NCI-H526 (cell line): ENCODE measurements around the gene SNAPC1.

Experiments used
- DNase-seq, 2 experiments: peaks; one replicate each; lab custom pipeline; 2025; lab: John Stamatoyannopoulos, UW

Gene SNAPC1

DNA sequence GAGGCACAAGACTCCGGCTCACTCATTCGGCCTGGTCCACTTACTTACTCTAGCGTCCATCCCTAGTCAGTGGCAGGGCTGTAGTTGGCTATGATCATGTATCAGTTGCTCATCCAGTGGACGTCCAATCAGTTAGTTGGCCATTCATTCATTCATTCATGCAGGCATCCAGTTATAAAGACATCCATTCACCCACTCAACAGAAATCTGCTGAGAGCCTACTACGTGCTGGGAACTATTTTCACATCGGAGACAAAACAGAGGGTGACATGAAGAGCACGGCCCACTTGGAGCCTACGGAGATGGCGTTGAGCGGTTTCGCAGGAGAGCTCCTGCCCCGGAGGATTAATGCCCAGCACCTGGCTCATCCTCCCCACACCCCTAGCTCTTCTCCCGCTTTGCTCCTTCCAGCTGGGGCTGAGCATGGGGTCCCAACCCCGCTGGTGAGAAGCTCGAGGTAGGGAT, 49.7 kb downstream of the SNAPC1 start:
- no peak for DNase-seq

DNA sequence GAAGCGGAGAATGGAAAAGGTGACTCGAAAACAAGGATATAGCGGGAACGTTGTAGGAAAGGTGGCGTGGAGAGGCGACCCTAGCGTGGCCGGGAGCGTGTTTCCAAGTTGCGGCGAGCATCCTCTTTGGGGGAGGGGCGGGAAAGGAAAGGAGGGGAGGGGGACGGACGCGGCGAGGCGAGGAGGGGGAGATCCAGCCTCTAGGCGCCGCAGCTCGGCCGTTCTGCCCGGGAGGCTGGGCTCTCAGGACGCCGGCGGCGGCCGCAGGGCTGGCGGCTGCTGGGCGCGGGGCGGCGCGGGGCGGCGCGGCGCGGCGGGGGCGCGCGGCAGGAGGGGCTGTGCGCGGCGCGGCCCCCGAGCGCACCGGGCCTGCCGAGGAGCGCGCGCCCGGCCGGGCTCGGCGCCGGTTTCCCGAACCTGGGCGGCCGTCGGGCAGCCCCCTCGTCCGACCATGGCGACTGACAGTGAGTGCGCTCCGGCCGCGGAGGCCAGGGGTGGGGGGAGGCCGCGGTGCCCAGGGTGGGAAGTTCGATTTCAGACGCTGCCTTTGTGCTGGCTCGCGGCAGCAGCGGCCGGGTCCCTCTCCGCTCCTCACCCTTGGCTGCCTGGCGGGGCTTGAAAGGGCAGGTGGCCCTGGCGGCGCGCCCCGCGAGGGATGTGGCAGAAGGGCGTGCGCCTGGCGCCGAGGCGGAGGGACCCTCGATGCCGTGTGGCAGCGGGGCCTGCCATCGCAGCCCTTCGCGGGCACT, 50.3 kb downstream of the SNAPC1 start, which contains the start of gene SYT16:
Gene SYT16 (plus strand): TSS at position 357 of the 749 bp plus-strand sequence.
- DNase-seq: peak in 1 of 2 experiments; percentile 70

DNA sequence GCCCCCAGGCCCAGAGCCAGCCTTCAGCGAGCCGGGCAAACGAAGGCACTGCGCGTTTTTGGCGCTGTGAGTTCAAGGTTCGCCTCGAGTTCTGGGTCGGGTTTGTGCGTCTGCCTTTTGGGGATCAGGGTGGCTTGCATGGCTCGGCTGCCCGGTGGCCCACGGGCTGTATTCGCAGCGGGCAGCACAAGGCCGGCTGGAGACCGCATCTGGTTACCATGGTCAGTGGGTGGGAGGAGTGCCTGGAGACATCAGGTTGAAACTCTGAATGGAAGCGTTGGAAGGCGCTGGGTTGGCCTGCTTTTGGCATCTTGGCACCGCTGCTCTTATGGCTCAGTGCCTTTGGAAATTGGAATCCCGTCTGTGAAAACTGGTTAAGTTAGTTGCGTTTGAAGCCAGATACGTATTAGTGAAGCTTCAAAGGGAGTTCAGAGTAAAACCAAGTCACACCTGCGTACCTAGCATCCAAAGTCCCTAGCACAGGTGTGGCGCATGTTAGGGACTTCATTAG, 50.9 kb downstream of the SNAPC1 start:
- peak in 1 of 2 experiments; percentile 8 for DNase-seq

DNA sequence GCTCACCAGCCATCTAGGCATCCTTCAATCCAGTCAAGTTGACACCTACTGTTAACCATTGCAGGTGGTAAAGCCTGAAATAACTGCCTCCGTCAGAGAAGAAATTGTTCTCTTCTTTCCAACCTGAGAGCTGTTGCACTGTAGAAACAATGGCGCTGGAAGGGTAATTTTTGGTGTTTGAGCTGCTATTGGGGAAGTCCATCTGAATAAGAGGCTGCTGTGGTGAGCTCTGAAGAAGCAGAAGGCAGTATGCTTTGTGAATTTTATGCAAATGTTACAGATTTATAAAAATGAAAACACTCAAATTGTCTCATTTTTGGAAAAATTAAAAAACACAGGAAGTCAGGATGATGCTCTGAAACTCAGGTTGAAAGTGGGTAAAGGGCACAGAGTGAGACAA, 60.2 kb downstream of the SNAPC1 start:
- no peak for DNase-seq

DNA sequence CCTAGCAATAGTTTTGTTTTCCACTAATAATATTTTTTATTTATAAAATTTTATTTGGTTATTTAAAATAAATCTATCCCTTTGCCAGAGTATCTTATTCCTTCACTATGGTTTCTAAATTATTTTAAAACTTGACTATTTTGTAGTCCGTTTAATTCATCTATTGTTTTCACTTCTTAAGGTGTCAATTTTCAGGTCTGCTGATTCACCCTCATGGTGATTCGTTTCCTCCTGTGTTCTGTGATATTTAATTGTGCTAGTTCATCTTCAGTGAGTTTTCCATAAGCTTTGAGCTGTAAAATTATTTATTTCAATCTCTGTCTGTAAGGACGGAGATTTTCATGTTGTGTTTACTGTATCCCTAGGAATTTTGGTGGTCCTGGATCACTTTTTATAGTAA, 70.6 kb downstream of the SNAPC1 start:
- DNase-seq: no peak

DNA sequence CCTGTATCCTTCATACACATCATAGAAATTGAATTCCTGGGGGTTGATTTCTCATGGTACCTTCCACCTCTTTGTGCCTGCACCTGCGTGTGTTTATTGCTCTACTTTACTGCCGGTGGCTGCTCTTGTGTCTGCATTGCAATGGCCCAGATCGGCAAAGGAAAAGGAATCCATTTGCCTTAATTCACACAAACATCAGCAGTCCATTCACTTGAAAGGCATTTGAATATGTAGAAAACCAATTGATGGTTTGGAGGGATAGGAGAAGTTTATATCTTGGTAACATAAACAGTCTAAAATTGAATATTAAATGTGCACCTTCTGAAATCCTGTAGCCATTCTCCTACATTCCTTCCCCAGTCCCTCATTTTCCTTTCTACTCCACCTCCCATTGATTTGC, 74.0 kb downstream of the SNAPC1 start:
- peak in 1 of 2 experiments; percentile 27 for DNase-seq

DNA sequence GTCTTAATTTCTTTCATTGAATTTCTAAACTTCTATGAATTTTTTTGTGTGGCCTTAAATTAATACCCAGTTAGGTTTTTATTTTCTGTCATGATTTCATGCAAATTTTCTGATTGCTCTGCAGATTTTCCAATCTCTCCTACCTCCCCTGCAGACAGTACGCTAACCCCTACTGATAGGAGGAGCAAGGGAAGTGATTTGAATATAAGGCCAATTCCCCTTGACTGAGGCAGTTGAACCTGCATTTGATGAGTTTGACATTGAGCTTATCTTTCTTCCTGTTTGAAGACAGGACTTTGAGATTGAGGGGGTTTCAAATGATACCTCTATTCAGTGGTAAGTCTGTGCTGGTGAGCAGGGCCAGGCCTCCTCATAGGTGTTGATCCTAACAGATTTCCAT, 74.6 kb downstream of the SNAPC1 start:
- peak in 1 of 2 experiments; percentile 16 for DNase-seq

DNA sequence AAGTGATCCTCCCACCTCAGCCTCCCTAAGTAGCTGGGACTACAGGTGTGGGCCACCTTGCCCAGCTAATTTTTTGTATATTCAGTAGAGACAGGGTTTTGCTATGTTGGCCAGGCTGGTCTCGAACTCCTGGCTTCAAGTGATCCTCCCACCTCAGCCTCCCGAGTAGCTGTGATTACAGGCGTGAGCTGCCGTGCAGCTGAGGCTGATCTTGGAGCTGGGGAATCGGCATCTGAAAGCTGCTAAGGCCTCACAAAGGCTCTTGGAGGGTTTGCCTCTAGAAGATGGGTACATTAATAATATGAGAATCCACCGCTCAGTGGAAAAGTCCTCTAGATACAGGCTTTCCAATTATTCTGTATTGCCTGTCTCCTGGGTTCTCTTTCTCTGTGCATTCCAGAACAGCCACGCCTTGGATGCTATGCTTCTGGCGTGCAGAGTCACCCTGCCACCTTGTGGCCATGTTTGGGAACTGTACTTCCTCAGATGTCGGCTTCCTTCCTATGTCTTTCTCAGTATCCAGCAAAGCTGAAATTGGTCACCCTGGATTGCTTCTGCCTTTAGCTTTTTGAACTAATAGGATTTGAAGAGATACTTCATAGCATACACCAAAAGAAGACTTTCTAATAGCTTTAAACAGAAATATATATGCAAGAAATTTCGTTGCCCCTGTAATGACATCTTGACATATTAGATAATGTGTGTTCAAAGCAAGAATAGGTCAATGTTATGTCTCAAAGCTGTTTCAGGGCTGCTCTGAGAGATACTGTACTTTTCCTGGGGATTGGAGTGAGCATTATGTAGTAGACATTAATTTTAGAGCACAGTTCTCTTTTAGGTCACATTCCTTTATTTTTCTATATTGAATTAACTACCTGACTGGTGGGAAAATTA, 75.4 kb downstream of the SNAPC1 start:
- peak; percentile 53 to 77 for DNase-seq

DNA sequence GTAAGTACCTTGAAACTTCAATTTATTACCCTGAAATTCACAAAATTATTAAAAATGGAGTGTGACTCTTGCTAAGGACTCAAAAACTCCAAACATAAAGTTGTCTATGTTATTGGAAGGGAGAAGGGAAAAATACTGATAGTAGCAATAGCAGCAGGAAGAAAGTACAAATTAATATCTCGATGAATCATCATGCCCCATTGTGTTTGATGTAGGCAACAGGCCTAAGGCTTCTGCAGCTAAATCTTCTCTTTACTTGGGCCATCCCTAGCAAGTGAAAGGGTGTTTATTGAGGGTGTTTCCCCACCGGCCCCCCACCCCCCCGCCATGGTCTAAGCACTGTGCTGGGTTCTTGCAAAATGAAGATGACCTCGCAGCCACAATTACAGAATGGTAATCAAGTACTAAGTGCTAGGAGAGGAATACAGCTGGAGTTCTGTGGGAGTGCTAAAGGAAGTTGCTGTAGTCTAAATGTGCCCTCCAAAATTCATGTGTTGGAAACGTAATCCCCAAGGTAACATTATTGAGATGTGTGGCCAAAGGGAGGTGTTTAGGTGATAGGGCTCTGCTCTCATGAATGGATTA, 76.5 kb downstream of the SNAPC1 start:
- DNase-seq: no peak

DNA sequence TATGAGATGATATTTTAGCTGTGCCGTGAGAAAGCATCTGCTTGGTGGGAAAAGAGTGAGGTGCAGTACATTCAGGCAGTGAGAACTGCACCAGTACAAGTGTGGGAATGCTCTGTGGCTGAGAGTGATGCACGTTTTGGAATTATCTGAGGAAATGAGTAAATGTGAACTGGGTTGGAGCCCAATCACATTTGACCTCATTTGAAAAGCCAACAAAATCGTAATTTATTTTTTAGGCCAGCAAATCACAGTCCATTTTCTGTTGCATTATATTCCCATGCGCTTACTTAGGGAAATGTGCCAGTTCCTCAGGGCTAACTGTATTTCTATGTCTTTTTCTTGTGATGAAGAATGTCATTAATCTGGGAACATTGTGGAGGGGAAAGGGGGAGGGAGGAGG, 77.3 kb downstream of the SNAPC1 start:
- DNase-seq: no peak

DNA sequence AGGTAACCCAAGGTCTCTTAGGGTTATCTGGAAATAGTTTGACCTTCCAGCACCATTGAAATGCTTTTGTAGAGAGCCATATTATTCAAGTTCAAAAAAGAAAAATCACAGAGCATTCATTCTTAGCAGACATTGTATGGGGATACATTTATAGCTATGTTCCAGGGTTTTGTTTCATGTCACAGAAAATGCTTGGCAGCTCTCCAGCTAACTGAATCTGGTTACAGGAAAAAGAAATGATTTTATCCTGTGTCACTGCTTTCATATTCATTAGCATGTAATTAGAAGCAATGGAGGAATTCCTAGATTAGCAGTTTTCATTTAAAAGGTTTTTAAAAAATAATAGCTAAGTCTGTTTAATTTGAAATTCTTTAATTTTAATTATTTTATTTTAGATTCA, 78.9 kb downstream of the SNAPC1 start:
- no peak for DNase-seq
